NOMO-1 (cell line): Measurements from ENCODE around the gene PTCD3.

Source experiments
- DNase-seq, 2 experiments: peaks; one replicate each; lab custom pipeline; 2025; ENCODE audit not compliant: unreplicated experiment in 2 of 2; lab: John Stamatoyannopoulos, UW

Gene PTCD3

GRCh38 chr2:86105969-86106945 lies at the start of gene PTCD3:
TSS of gene PTCD3 (plus strand) at chr2:86106235. CDS start at chr2:86106248, 13 bp downstream.
- DNase-seq, result peak; percentile 91 to 98

GRCh38 chr2:86056590-86057331 lies 49.3 kb upstream of the PTCD3 start:
- DNase-seq, result no peak

GRCh38 chr2:86062043-86062442 lies 44.0 kb upstream of the PTCD3 start:
- no peak for DNase-seq

GRCh38 chr2:86064006-86064405 lies 42.0 kb upstream of the PTCD3 start:
- DNase-seq, result no peak

- no peak for DNase-seq
These were observed 40.5 kb upstream of the PTCD3 start for GRCh38 chr2:86065512-86065911.

GRCh38 chr2:86066007-86066578 lies 39.9 kb upstream of the PTCD3 start:
- no peak for DNase-seq

GRCh38 chr2:86066915-86067314 lies 39.1 kb upstream of the PTCD3 start:
- no peak for DNase-seq

- DNase-seq, result no peak
These were observed 37.9 kb upstream of the PTCD3 start for GRCh38 chr2:86068136-86068588.

GRCh38 chr2:86068648-86069047 lies 37.4 kb upstream of the PTCD3 start:
- DNase-seq, result no peak

GRCh38 chr2:86069091-86069685 lies 36.8 kb upstream of the PTCD3 start:
- DNase-seq, result no peak

GRCh38 chr2:86069783-86070339 lies 36.2 kb upstream of the PTCD3 start:
- DNase-seq, result no peak

GRCh38 chr2:86070868-86071267 lies 35.2 kb upstream of the PTCD3 start:
- no peak for DNase-seq

- peak; percentile 6 to 15 for DNase-seq
These were observed 33.7 kb upstream of the PTCD3 start for GRCh38 chr2:86072271-86072858.

GRCh38 chr2:86073225-86073624 lies 32.8 kb upstream of the PTCD3 start:
- no peak for DNase-seq

GRCh38 chr2:86074256-86074655 lies 31.8 kb upstream of the PTCD3 start:
- DNase-seq, result no peak

GRCh38 chr2:86074811-86075210 lies 31.2 kb upstream of the PTCD3 start:
- DNase-seq, result no peak

GRCh38 chr2:86075886-86076285 lies 30.1 kb upstream of the PTCD3 start:
- no peak for DNase-seq

GRCh38 chr2:86078774-86079545 lies 27.1 kb upstream of the PTCD3 start:
- DNase-seq, result no peak
